IPS-NIHi7 (cell line): ENCODE data around the gene CYB561A3.
A peak's percentile ranks its signal among the peaks of the same experiment; 100 is the strongest.

Experiments used
- DNase-seq: peaks from one replicate; pipeline ENCODE4 v3.0.0; 2012; ENCODE audit warnings: mixed read lengths; ENCODE audit errors: extremely low spot score

Gene CYB561A3

GRCh38 chr11:61369372-61370348 is 8.0 kb upstream of the CYB561A3 start:
- no peak for DNase-seq

DNA sequence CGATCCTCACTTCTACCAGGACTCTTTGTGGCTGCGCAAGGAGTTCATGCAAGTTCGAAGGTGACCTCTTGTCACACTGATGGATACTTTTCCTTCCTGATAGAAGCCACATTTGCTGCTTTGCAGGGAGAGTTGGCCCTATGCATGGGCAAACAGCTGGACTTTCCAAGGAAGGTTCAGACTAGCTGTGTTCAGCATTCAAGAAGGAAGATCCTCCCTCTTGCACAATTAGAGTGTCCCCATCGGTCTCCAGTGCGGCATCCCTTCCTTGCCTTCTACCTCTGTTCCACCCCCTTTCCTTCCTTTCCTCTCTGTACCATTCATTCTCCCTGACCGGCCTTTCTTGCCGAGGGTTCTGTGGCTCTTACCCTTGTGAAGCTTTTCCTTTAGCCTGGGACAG is 7.0 kb upstream of the CYB561A3 start:
- DNase-seq, result no peak

DNA sequence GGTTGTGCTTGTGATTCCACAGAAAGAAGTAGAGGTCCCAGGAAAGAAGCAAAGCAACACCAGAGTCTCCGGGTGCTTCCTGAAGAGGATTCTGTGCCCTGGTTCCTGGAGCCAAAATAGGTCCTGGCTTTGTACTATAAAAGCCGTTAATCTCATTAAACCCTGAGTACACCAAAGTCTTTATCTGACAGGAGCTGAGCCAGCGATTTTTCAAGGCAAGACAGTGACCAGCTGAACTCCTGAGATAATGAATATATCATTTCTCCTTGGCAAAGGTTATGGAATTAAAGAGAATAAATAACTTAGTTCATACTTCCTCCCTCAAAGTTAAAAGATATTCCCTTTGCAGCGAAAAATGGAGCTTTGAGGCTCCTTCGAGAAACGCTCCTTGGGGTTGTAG is 5.7 kb upstream of the CYB561A3 start:
- no peak for DNase-seq

DNA sequence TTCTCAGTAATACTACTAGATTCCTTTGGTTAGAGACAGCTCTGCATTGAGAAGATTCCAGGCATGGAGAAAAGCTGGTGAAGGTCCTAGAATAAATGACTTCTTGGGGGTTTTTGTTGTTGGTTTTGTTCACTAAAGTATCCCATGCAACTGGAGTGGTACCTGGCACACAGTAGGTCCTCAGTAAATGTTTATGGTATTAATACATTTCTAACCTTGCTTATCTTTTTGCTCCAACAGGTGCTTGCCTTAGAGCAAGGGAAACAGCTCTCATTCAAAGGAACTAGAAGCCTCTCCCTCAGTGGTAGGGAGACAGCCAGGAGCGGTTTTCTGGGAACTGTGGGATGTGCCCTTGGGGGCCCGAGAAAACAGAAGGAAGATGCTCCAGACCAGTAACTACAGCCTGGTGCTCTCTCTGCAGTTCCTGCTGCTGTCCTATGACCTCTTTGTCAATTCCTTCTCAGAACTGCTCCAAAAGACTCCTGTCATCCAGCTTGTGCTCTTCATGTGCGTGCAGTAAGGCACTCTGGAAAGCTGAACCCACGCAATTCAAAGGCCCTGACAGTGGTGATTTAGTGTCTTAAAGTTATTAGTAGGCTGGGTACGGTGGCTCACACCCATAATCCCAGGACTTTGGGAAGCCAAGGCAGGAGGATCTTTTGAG is 2.5 kb upstream of the CYB561A3 start:
- no peak for DNase-seq

DNA sequence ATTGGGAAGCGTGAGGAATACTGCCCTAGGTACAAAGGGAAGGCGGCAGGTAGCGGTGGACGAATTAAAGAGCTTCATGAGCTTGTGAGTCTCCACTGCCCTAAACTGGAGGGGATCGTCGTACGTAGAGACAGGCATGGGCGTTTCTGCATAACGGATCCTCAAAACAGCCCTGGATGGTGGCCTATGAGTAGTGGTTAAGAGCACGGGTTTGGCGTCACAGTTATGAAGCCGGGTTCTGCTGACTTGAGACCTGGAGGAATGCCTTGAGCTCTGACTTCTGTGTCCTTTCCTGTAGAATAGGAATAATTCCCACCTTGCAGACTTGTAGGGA is 827 bp upstream of the CYB561A3 start:
- peak; percentile 40 for DNase-seq

DNA sequence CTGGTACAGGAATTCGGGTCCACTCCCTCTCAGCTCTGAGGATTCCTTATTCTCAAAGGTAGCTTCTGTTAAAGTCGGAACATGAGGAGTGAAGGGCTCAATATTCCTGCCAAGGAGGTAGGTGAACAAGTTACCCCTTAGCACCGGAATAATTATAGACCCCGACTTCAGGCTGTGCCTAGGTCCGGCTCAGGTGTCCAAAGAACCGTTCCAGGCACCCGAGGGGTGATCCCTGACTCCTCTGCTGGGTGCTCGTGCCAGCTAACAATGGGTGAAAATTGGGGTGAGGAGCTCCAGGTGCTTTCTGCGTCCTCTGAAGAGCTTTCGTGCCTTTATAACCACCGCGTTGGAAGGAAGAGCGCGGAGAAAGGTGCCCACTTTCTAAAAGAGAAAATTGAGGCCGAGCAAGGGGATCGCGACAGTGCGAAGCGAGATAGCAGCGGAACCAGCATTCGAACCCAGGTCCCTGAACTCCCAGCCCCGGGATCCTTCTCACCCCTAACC is 393 bp downstream of the CYB561A3 start:
- no peak for DNase-seq

DNA sequence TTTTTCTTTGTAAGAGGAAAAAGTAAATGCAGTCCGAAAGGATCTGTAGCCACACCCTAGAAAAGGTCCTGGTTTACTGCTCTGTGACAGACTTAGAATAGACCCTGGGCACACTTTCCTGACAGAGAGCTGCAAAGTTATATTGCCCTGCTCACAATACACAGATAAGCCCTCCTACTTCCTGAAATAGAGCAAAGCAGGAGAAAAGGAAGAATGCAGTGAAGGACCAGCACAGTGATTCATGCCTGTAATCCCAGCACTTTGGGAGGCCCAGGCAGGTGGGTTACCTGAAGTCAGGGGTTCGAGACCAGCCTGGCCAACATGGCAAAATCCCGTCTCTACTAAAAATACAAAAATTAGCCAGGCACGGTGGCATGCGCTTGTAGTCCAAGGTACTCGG is 2.2 kb downstream of the CYB561A3 start:
- DNase-seq, result no peak

DNA sequence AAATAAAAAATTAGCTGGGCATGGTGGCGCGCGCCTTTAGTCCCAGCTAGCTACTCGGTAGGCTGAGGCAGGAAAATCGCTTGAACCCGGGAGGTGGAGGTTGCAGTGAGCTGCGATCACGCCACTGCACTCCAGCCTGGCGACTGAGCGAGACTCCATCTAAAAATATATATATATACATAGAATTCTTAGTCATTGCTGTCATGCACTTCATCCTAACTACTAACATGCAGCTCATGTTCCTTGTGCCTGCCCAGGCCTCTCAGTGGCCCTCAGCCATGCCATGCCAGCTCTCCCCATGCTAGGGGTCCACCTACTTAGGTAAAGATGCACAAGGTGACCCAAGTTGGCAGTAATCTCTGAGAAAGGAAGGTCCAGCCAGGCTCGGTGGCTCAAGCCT is 3.1 kb downstream of the CYB561A3 start:
- DNase-seq, result no peak

DNA sequence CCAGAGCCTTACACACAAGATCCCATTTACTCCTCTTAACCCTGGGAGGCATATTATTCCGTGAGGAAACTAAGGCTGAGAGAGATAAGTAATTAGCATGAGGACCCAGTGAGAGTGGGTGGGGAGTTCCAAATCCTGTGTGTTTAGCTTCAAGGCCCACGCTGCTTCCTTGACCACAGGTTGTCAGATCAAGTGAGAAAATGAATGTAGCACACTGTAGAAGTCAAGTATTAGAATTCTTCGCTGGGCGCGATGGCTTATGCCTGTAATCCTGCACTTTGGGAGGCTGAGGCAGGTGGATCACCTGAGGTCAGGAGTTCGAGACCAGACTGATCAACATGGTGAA is 3.8 kb downstream of the CYB561A3 start:
- DNase-seq, result no peak

DNA sequence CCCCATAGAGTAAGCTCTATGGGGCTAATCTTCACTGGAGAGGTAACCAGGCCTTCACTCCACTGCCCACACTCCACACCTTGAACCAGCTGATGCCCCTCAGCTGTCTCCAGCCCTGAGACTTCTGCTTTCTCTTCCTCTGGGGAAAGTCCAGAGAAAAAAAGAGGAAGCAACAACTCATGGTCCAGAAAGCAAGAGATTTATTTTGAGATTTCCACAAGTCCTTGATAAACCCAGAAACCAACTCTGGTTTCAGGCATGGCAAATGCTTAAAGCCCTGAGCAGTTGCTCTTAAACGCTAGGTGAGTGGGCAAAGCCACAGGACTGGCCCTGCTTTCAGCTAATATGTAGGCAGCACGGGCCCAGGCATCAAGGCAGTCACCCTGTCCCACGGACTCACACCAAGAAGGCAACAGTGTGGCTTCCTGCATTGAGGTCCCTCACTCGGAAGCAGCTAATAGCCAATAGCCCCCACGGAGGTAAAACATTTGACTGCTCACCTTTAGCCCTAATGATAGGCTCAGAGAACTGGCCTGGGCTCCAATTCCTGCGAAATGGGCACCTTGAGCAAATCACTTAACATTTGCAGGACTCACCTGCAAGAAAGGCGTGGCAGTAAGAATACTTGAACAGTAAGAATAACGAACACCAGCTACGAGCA is 4.3 kb downstream of the CYB561A3 start:
- no peak for DNase-seq

GRCh38 chr11:61356706-61357105 is 5.0 kb downstream of the CYB561A3 start:
- DNase-seq, result no peak

DNA sequence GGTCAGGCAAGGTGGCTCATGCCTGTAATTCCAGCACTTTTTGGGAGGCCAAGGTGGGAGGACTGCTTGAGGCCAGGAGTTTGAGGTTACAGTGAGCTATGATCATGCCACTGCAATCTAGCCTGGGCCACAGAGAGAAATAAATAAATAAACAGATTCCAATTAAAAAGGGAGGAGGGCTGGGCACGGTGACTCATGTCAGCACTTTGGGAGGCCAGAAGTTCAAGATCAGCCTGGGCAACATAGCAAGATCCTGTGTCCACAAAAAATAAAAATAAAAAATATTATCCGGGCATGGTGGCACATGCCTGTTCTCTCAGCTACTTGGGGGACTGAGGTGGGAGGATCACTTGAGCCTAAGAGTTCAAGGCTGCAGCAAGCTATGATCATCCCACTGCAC is 7.5 kb downstream of the CYB561A3 start:
- DNase-seq, result no peak

GRCh38 chr11:61353131-61354067 is 8.3 kb downstream of the CYB561A3 start:
- DNase-seq, result no peak

DNA sequence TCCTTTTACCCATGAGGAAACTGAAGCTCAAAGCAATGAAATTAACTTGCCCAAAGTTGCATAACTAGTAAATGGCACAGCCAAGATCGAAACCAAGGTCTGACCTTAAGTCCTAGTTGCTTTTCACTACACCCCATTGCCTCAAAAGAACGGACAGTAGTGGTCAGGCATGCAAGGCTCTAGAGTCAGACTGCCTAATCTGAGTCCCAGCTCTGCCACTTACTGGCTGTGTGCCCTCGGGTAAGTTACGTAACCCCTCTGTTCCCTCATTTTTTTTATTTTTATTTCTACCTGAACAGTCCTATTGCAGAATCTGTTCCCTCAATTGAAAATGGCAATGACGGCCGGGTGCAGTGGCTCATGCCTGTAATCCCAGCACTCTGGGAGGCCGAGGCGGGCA is 9.6 kb downstream of the CYB561A3 start:
- DNase-seq, result no peak

DNA sequence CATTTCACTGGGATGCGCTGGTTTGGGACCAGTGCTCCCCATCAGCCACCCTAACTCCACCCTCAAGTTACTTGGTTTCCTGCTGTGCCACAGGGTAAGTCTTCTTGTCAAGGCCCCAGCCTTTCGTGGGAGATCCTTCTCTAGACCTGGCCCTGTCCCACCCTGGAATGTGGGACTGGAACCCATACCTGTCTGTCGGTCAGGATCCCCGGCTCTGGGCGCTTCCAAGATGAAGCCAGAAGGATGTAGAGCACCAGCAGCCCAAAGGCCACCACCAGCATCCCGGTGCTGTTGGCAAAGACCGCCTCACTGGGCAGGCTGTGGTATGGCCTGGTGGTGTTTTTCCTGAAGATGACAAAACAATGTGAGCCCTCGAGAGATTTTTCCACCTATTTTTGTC is 10.9 kb downstream of the CYB561A3 start:
- no peak for DNase-seq

- no peak for DNase-seq
These were observed 11.3 kb downstream of the CYB561A3 start for GRCh38 chr11:61350336-61350735.

DNA sequence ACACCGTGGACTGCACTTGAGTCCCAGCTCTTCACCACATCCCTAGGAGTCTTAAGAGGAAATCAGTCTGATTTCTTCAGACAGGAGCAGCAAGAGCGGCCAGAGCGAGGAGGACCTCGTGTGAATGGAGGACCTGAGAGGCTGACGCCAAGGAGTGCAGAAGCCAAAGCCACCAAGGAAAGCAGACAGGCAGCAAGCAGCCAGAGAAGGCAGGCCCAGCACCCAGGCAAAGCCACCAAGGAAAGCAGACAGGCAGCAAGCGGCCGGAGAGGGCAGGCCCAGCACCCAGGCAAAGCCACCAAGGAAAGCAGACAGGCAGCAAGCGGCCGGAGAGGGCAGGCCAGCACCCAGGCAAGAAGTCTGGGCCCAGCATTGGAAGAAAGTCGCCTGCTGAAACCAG is 11.8 kb downstream of the CYB561A3 start:
- DNase-seq, result no peak

DNA sequence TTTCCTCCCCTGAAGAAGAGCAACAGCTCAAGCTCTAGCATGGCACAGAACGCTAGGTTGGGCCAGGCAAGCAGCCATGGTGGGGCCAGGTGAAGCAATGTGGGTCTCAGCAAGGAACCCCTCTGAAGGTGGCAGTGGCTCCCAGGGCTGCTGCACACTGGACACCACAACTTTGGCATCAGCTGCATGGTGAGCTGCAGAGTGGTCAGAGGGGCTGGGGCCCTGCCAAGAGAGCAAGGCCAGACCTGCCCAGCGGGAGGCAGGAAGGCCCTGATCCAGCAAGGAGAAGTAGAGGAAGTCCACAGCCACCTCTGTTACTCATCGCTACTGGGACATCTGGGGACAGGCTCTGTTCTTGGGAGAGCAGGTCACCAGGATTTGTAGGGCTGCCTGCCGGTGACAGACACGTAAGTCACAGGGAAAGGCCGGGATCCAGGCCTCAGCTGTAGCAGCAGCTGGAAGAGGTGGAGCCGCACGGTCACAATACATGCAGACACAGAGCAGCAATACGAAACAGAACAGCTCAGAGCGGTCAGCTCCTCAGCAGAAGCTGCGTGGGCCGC is 12.4 kb downstream of the CYB561A3 start:
- DNase-seq, result no peak

DNA sequence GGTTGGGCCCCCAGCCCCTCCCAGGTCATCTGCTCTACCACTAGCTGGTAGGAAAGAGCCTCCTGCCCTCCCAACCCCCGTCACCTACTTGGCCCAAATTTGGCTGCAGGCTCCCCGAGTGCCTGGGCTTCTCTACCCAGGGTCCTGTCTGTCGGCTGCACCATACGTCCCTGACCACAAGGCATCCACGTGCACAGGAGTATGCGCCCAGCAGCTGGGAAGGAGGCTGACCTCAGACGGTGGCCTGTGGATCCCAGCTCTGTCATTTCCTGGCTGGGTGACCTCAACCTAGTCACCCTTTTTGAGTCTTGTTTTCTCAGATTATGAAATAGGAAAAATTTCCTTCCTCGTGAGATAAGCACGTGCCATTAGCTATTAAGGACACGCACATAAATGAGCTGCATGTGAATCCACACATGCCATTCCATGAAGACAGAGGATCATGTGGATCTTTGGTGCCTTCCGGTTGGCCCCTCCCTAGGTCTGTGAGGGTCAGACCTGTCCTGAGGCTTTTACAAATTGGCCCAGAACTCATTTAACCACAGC is 13.7 kb downstream of the CYB561A3 start:
- no peak for DNase-seq

GRCh38 chr11:61345954-61346843 is 15.5 kb downstream of the CYB561A3 start:
- DNase-seq, result no peak
